Liver (tissue), 9 donors: ENCODE measurements around the gene TACR2. TPM values are rescaled to one million over a fixed set of nuclear protein-coding genes. Genes with fewer than 3 reads are reported as not detected.

Source experiments
- DNase-seq: peaks from one replicate; pipeline ENCODE4 v3.0.0-alpha.2; 2017; ENCODE audit warnings: low spot score
- H3K27ac ChIP-seq, 2 donors: one replicate each; pipeline ENCODE4 v1.7.0; 2013; ENCODE audit warnings: inconsistent platforms in 2 of 2, low read length in 2 of 2, control low read depth in 1 of 2, low read depth in 1 of 2, mild to moderate bottlenecking in 1 of 2
- H3K27me3 ChIP-seq, 4 donors: one replicate each; pipeline versions ENCODE4 v1.6.1 to v1.7.0; 2013; ENCODE audit warnings: low read length in 3 of 4, inconsistent platforms in 1 of 4, mild to moderate bottlenecking in 1 of 4, moderate library complexity in 1 of 4; ENCODE audit not compliant: control insufficient read depth in 4 of 4, insufficient read depth in 4 of 4
- H3K36me3 ChIP-seq, 4 donors: one replicate each; pipeline versions ENCODE4 v1.6.1 to v1.7.0; 2013; ENCODE audit warnings: low read length in 3 of 4, mild to moderate bottlenecking in 3 of 4, low read depth in 1 of 4, moderate library complexity in 1 of 4; ENCODE audit not compliant: control insufficient read depth in 4 of 4, insufficient read depth in 3 of 4
- H3K4me1 ChIP-seq, 4 donors: one replicate each; pipeline versions ENCODE4 v1.6.1 to v1.7.0; 2013; ENCODE audit warnings: low read length in 3 of 4, mild to moderate bottlenecking in 3 of 4, moderate library complexity in 1 of 4; ENCODE audit not compliant: control insufficient read depth in 4 of 4, insufficient read depth in 4 of 4
- H3K4me3 ChIP-seq, 3 donors: one replicate each; pipeline versions ENCODE4 v1.6.1 to v1.7.0; 2013; ENCODE audit warnings: low read length in 3 of 3, control low read depth in 1 of 3, low read depth in 1 of 3, mild to moderate bottlenecking in 1 of 3
- H3K9ac ChIP-seq, 2 donors: one replicate each; pipeline ENCODE4 v1.7.0; 2013; ENCODE audit warnings: low read length in 2 of 2, mild to moderate bottlenecking in 2 of 2, moderate library complexity in 2 of 2, control low read depth in 1 of 2, low read depth in 1 of 2
- H3K9me3 ChIP-seq, 4 donors: one replicate each; pipeline versions ENCODE4 v1.6.1 to v1.7.0; 2013; ENCODE audit warnings: low read length in 3 of 4; ENCODE audit not compliant: control insufficient read depth in 4 of 4
- EGR1 ChIP-seq, 2 donors: IDR thresholded peaks; 2 replicates each; pipeline ENCODE4 v1.6.1; 2016 to 2018; ENCODE audit warnings: antibody characterized with exemption in 2 of 2, low read depth in 2 of 2
- FOXA1 ChIP-seq: IDR thresholded peaks from 2 replicates; pipeline ENCODE4 v1.6.1; 2016; ENCODE audit warnings: antibody characterized with exemption
- FOXA2 ChIP-seq: IDR thresholded peaks from 2 replicates; pipeline ENCODE4 v1.6.1; 2016; ENCODE audit warnings: antibody characterized with exemption
- GABPA ChIP-seq, 2 donors: IDR thresholded peaks in 1 of 2; conservative IDR thresholded peaks in 1 of 2; 2 replicates each; pipeline ENCODE4 v1.6.1; 2016; ENCODE audit warnings: antibody characterized with exemption in 2 of 2, mild to moderate bottlenecking in 1 of 2, moderate library complexity in 1 of 2
- HNF4A ChIP-seq, 2 donors: conservative IDR thresholded peaks; 2 replicates each; pipeline ENCODE4 v1.6.1; 2016; ENCODE audit warnings: antibody characterized with exemption in 2 of 2, mild to moderate bottlenecking in 2 of 2
- HNF4G ChIP-seq: IDR thresholded peaks from 2 replicates; pipeline ENCODE4 v1.6.1; 2016; ENCODE audit warnings: antibody characterized with exemption
- JUND ChIP-seq, 2 donors: IDR thresholded peaks; 2 replicates each; pipeline ENCODE4 v1.6.1; 2016; ENCODE audit warnings: antibody characterized with exemption in 2 of 2
- NR2F2 ChIP-seq: IDR thresholded peaks from 2 replicates; pipeline ENCODE4 v1.6.1; 2016; ENCODE audit warnings: antibody characterized with exemption
- REST ChIP-seq: IDR thresholded peaks from 2 replicates; pipeline ENCODE4 v1.6.1; 2016; ENCODE audit warnings: antibody characterized with exemption, mild to moderate bottlenecking
- RXRA ChIP-seq, 2 donors: IDR thresholded peaks; 2 replicates each; pipeline ENCODE4 v1.6.1; 2017 to 2018; ENCODE audit warnings: antibody characterized with exemption in 2 of 2, mild to moderate bottlenecking in 1 of 2
- SP1 ChIP-seq: IDR thresholded peaks from 2 replicates; pipeline ENCODE4 v1.6.1; 2018; ENCODE audit warnings: antibody characterized with exemption, mild to moderate bottlenecking
- TAF1 ChIP-seq: conservative IDR thresholded peaks from 2 replicates; pipeline ENCODE4 v1.6.1; 2016; ENCODE audit warnings: antibody characterized with exemption, mild to moderate bottlenecking
- ZBTB33 ChIP-seq: IDR thresholded peaks from 2 replicates; pipeline ENCODE4 v1.6.1; 2016; ENCODE audit warnings: antibody characterized with exemption
- WGBS: extraction: QIAGEN DNeasy Blood & Tissue Kit; methylation state at CpG from one replicate; pipeline ENCODE4 v1.1.7; 2013; 5-methylcytosine and 5-hydroxymethylcytosine counted together
- polyA plus RNA-seq, 2 donors: library from polyadenylated mRNA; stranded (reverse) in 1 of 2; unstranded in 1 of 2; fragments of 200-250 nt in 1 of 2; fragments of >200 nt in 1 of 2; fragmentation: Nextera tagmentation in 1 of 2; extraction: Ambion mirVana in 1 of 2; gene quantifications; one replicate each; pipeline versions ENCODE4 v1.2.1 to v1.2.3, GENCODE V29; 2013 to 2015
- total RNA-seq, 2 donors: library from RNA; depleted of rRNA; stranded (reverse); fragments of >200 nt; gene quantifications; one replicate each; pipeline ENCODE4 v1.2.3, GENCODE V29; 2014
- TF ChIP-seq, protein P1 (sequence below): fragments of 150-350 bp; IDR thresholded peaks from 2 replicates; pipeline ENCODE4 v1.5.1; 2017; ENCODE audit warnings: improper control_type of control experiment, low read depth, low read length; ENCODE audit not compliant: missing input control
- donor health status: healthy.
- donor health status: healthy.
- donor health status: healthy.
- donor health status: healthy.
- donor health status: healthy.

The TACR2 gene
- total and polyA plus RNA-seq, 4 donors = 0.08 to 0.18 (median 0.12) TPM; not detected in 1

DNA sequence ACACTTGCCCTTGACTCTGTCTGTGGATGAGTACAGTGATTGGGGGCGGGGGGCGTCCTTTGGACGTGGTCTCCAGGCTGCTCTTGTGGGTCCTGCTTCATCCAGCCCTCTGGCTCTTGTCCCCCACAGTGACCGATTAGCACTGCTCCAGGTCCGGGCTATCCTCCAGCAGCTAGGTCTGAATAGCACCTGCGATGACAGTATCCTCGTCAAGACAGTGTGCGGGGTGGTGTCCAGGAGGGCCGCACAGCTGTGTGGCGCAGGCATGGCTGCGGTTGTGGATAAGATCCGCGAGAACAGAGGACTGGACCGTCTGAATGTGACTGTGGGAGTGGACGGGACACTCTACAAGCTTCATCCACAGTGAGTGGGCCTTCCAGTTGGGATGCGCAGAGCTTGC, 18.3 kb downstream of the TACR2 start (continued):
- TF ChIP-seq REST (no peak), HNF4A (conservative IDR thresholded peaks at IDR 0.05) (no peak), SP1 (no peak), ZBTB33 (no peak)

DNA sequence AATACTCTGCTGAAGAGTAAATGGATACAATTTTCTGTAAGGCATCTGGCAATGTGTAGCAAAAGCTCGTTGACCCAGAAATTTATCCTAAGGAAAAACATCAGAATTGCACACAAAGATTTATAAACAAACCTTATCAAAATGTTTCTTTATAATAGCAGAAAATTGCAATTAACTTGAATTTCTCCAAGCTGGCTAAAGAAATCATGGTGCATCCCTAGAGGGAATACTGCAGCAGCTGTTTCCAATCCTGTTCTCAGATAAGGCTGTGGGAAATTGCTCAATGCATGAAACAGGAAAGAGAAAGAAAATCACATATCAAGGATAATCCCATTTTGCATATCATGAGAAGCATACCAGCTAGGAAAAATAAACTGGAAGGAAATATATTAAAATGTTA, 18.7 kb downstream of the TACR2 start:
- DNase-seq = no peak
- no peaks in the 10 kb centered on the region for H3K9me3 ChIP-seq
- peaks cover 0 to 4% (median 0%) of the 10 kb centered on the region in 4 donors for H3K36me3 ChIP-seq
- H3K27me3 ChIP-seq = no peaks in the 10 kb centered on the region
- TF ChIP-seq JUND (IDR thresholded peaks at IDR 0.05) (no peak), RXRA (IDR thresholded peaks at IDR 0.05) (no peak)
- WGBS = 73% methylated on average over 1 of the region's 1 CpG
- H3K9ac ChIP-seq = no peak overlapping the region
- no peak overlapping the region for H3K4me3 ChIP-seq
- H3K4me1 ChIP-seq = no peaks in the 10 kb centered on the region
- no peak overlapping the region for H3K27ac ChIP-seq

- no peak for DNase-seq
- no peak overlapping the region for H3K9ac ChIP-seq
- no peaks in the 10 kb centered on the region for H3K9me3 ChIP-seq
- TF ChIP-seq NR2F2 = no peak
- TF ChIP-seq HNF4G = no peak
- TF ChIP-seq, protein P1, sequence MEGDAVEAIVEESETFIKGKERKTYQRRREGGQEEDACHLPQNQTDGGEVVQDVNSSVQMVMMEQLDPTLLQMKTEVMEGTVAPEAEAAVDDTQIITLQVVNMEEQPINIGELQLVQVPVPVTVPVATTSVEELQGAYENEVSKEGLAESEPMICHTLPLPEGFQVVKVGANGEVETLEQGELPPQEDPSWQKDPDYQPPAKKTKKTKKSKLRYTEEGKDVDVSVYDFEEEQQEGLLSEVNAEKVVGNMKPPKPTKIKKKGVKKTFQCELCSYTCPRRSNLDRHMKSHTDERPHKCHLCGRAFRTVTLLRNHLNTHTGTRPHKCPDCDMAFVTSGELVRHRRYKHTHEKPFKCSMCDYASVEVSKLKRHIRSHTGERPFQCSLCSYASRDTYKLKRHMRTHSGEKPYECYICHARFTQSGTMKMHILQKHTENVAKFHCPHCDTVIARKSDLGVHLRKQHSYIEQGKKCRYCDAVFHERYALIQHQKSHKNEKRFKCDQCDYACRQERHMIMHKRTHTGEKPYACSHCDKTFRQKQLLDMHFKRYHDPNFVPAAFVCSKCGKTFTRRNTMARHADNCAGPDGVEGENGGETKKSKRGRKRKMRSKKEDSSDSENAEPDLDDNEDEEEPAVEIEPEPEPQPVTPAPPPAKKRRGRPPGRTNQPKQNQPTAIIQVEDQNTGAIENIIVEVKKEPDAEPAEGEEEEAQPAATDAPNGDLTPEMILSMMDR = no peak
- TF ChIP-seq EGR1 (IDR thresholded peaks at IDR 0.05; ENCODE audit: low read depth in 2 of 2) = no peak
- TF ChIP-seq FOXA1 = no peak
- TF ChIP-seq GABPA (IDR thresholded peaks at IDR 0.05 in 1 of 2, conservative IDR thresholded peaks at IDR 0.05 in 1 of 2) = no peak
- no peak for TF ChIP-seq TAF1
- no peak for TF ChIP-seq REST
- TF ChIP-seq FOXA2 = no peak
- no peak overlapping the region for H3K4me3 ChIP-seq
- WGBS = 60% methylated on average over 1 of the region's 1 CpG
- H3K27ac ChIP-seq = no peak overlapping the region
- H3K36me3 ChIP-seq = no peaks in the 10 kb centered on the region
- H3K27me3 ChIP-seq = no peaks in the 10 kb centered on the region
- no peaks in the 10 kb centered on the region for H3K4me1 ChIP-seq
Measured at GRCh38 chr10:69394020-69394419, 22.7 kb downstream of the TACR2 start.
